Gastrocnemius medialis (tissue), 4 donors: ENCODE results near the gene HRK. TPM values are rescaled to one million over a fixed set of nuclear protein-coding genes. Genes with fewer than 3 reads are reported as not detected.

Source experiments
- ATAC-seq, 2 donors: fragments of 150-250 bp; one replicate each; pipeline ENCODE4 v1.9.1; 2016
- DNase-seq, 2 donors: peaks; one replicate each; pipeline ENCODE4 v3.0.0-alpha.2; 2019
- H3K27ac ChIP-seq, 4 donors: fragments of 200-600 bp; sonication (generic); 1 replicate in 1 of 4; 2 replicates in 3 of 4; pipeline ENCODE4 v1.5.1; 2016 to 2018; ENCODE audit warnings: mild to moderate bottlenecking in 2 of 4, moderate library complexity in 1 of 4
- H3K27me3 ChIP-seq, 3 donors: fragments of 200-600 bp; sonication (generic) in 2 of 3; 1 replicate in 1 of 3; 2 replicates in 2 of 3; pipeline versions ENCODE4 v1.5.1 to v1.6.0; 2016 to 2019; ENCODE audit warnings: mild to moderate bottlenecking in 1 of 3, moderate library complexity in 1 of 3
- H3K36me3 ChIP-seq, 2 donors: fragments of 200-600 bp; sonication (generic) in 1 of 2; one replicate each; pipeline ENCODE4 v1.5.1; 2017 to 2018
- H3K4me1 ChIP-seq, 2 donors: fragments of 200-600 bp; sonication (generic) in 1 of 2; one replicate each; pipeline ENCODE4 v1.5.1; 2016 to 2017; ENCODE audit warnings: mild to moderate bottlenecking in 2 of 2
- H3K4me3 ChIP-seq, 4 donors: fragments of 200-600 bp; sonication (generic) in 3 of 4; 1 replicate in 1 of 4; 2 replicates in 3 of 4; pipeline ENCODE4 v1.5.1; 2016 to 2019; ENCODE audit warnings: mild to moderate bottlenecking in 2 of 4
- H3K9me3 ChIP-seq, 3 donors: fragments of 200-600 bp; sonication (generic) in 2 of 3; 1 replicate in 1 of 3; 2 replicates in 2 of 3; pipeline ENCODE4 v1.5.1; 2016 to 2019
- CTCF ChIP-seq, 5 experiments: fragments of 450-650 bp in 3 of 5; fragments of 200-600 bp in 2 of 5; sonication (generic) in 2 of 5; IDR thresholded peaks in 4 of 5; conservative IDR thresholded peaks in 1 of 5; 1 replicate in 4 of 5; 2 replicates in 1 of 5; pipeline ENCODE4 v1.5.1; 2016 to 2019; ENCODE audit warnings: antibody characterized with exemption in 5 of 5, mild to moderate bottlenecking in 3 of 5, moderate library complexity in 3 of 5
- POLR2A ChIP-seq, 2 donors: fragments of 450-650 bp; IDR thresholded peaks; one replicate each; pipeline ENCODE4 v1.6.1; 2017; ENCODE audit warnings: antibody characterized with exemption in 2 of 2, mild to moderate bottlenecking in 2 of 2, moderate library complexity in 2 of 2
- in situ Hi-C, 4 donors: fragments of 200-750 bp; cut with MboI; loops; one replicate each; pipeline versions ENCODE4 v1.15.0 to v1.8.0; 2017; ENCODE audit warnings: low sequenced_read_pairs in 4 of 4
- intact Hi-C: fragments of 100-400 bp; cut with DNase I; formaldehyde crosslinking; loops from one replicate; pipeline ENCODE4 v1.15.1; 2023; ENCODE audit warnings: low total_unique reads
- total RNA-seq, 4 donors: library from RNA; depleted of rRNA; stranded (reverse); fragments of >200 nt; gene quantifications; one replicate each; pipeline versions ENCODE4 v1.1.0 to v1.2.3, GENCODE V29; 2016

HRK gene
- total RNA-seq, 4 donors from 2014 or later, result not detected

- no peaks in the 10 kb centered on the region for H3K9me3 ChIP-seq
- TF ChIP-seq CTCF (IDR thresholded peaks at IDR 0.05 in 4 of 5, conservative IDR thresholded peaks at IDR 0.05 in 1 of 5) (no peak), POLR2A (IDR thresholded peaks at IDR 0.05) (no peak)
- no peaks in the 10 kb centered on the region for H3K4me1 ChIP-seq
- intact Hi-C loops, result no loop called here
- H3K27me3 ChIP-seq, result peaks cover 6 to 28% (median 22%) of the 10 kb centered on the region in 3 donors
- in situ Hi-C loops, result no loop called here
- ATAC-seq (no peak), DNase-seq (no peak)
- no peak overlapping the region for H3K27ac ChIP-seq
- peak overlapping the region in 1 of 4 donors; percentile 11 for H3K4me3 ChIP-seq
- no peaks in the 10 kb centered on the region for H3K36me3 ChIP-seq
Observed at GRCh38 chr12:116860263-116860662, 21.0 kb downstream of the HRK start.

GRCh38 chr12:116859079-116859478 is 22.2 kb downstream of the HRK start:
- no peak for ATAC-seq
- no peak for DNase-seq
- Histone ChIP-seq H3K9me3 (no peaks in the 10 kb centered on the region), H3K36me3 (no peaks in the 10 kb centered on the region), H3K27me3 (peaks cover 3 to 31% (median 22%) of the 10 kb centered on the region in 3 donors), H3K4me1 (no peaks in the 10 kb centered on the region), H3K4me3 (no peak overlapping the region), H3K27ac (no peak overlapping the region)
- TF ChIP-seq POLR2A (IDR thresholded peaks at IDR 0.05), result no peak
- no peak for TF ChIP-seq CTCF (IDR thresholded peaks at IDR 0.05 in 4 of 5, conservative IDR thresholded peaks at IDR 0.05 in 1 of 5)
- in situ Hi-C loops, result no loop called here
- intact Hi-C loops, result no loop called here

- intact Hi-C loops (no loop called here), in situ Hi-C loops (no loop called here)
- Histone ChIP-seq H3K27ac (no peak overlapping the region), H3K4me1 (no peaks in the 10 kb centered on the region), H3K36me3 (no peaks in the 10 kb centered on the region), H3K9me3 (no peaks in the 10 kb centered on the region), H3K27me3 (peaks cover 3 to 32% (median 19%) of the 10 kb centered on the region in 3 donors), H3K4me3 (no peak overlapping the region)
- TF ChIP-seq POLR2A (IDR thresholded peaks at IDR 0.05) (no peak), CTCF (IDR thresholded peaks at IDR 0.05 in 4 of 5, conservative IDR thresholded peaks at IDR 0.05 in 1 of 5) (no peak)
- no peak for ATAC-seq
- DNase-seq, result no peak
Observed at GRCh38 chr12:116856729-116857128, 24.5 kb downstream of the HRK start.

- Histone ChIP-seq H3K27me3 (peaks cover 3 to 29% (median 19%) of the 10 kb centered on the region in 3 donors), H3K4me1 (no peaks in the 10 kb centered on the region), H3K4me3 (no peak overlapping the region), H3K36me3 (no peaks in the 10 kb centered on the region), H3K27ac (no peak overlapping the region), H3K9me3 (no peaks in the 10 kb centered on the region)
- DNase-seq (no peak), ATAC-seq (no peak)
- intact Hi-C loops (no loop called here), in situ Hi-C loops (no loop called here)
- TF ChIP-seq CTCF (IDR thresholded peaks at IDR 0.05 in 4 of 5, conservative IDR thresholded peaks at IDR 0.05 in 1 of 5) (no peak), POLR2A (IDR thresholded peaks at IDR 0.05) (no peak)
Observed at GRCh38 chr12:116855744-116856470, 25.3 kb downstream of the HRK start.
